ENCODE results near the gene UNC13A. TPM values are rescaled to one million over a fixed set of nuclear protein-coding genes. Genes with fewer than 3 reads are reported as not detected.

Gene UNC13A
- not detected for total RNA-seq
- long read RNA-seq: 0 reads

- intact Hi-C loops (cut with micrococcal nuclease): no loop called here
- peak; percentile 84 for ATAC-seq
- peak; percentile 68 for DNase-seq
Observed at GRCh38 chr19:17687857-17688784, at the start of gene UNC13A. Gene UNC13A, minus strand, starts transcription at chr19:17688354. Its CDS starts 155 bp downstream, at chr19:17688199.

GRCh38 chr19:17737690-17738153 is 49.6 kb upstream of the UNC13A start:
- ATAC-seq (no peak), DNase-seq (no peak)
- intact Hi-C loops (cut with micrococcal nuclease): no loop called here

DNA sequence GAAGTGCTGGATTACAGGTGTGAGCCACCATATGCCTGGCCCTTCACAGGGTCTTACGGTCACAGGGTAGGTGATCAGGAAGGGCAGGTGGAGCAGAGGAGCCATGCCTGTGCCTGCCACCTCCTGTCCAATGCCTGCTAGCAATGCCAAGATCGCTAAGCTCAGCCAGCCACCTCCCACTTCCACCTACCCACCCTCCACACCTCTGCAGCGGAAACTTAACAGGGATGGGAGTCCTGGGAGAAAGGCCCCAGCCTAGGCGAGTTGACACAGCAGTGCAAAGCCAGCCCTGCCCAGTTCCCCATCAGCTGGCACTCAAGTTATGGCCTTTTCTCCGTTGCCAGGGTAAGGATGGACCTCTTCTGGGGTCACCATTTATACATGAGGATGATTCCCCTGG is 47.3 kb upstream of the UNC13A start:
- no peak for DNase-seq
- intact Hi-C loops (cut with micrococcal nuclease): no loop called here
- ATAC-seq: no peak

DNA sequence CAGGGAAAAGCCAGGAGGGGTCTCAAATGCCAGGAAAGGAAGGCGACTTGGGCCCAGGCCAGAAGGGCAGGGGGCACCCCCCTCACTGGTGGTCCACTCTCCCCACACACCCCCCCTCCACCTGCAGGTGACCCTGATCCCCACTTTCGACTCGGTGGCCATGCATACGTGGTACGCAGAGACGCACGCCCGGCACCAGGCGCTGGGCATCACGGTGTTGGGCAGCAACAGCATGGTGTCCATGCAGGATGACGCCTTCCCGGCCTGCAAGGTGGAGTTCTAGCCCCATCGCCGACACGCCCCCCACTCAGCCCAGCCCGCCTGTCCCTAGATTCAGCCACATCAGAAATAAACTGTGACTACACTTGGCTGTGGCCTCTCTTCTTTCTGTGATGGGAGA is 46.0 kb upstream of the UNC13A start:
- DNase-seq (no peak), ATAC-seq (no peak)
- intact Hi-C loops (cut with micrococcal nuclease): no loop called here

DNA sequence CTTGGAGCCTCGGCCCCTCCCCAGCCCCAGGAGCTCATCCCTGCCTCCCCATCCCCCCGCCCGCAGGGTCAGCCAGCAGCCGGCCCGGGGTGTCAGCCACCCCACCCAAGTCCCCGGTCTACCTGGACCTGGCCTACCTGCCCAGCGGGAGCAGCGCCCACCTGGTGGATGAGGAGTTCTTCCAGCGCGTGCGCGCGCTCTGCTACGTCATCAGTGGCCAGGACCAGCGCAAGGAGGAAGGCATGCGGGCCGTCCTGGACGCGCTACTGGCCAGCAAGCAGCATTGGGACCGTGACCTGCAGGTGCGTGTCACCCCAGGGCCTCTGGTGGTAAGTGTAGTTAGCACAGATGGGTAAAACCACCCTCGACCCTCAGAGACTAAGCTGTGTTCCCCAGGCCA is 45.0 kb upstream of the UNC13A start:
- no peak for DNase-seq
- intact Hi-C loops (cut with micrococcal nuclease): no loop called here
- no peak for ATAC-seq

GRCh38 chr19:17727843-17728242 is 39.7 kb upstream of the UNC13A start:
- intact Hi-C loops (cut with micrococcal nuclease): no loop called here
- ATAC-seq (no peak), DNase-seq (no peak)

- intact Hi-C loops (cut with micrococcal nuclease): no loop called here
- ATAC-seq: no peak
- DNase-seq: no peak
Observed at GRCh38 chr19:17726964-17727773, 39.0 kb upstream of the UNC13A start.

DNA sequence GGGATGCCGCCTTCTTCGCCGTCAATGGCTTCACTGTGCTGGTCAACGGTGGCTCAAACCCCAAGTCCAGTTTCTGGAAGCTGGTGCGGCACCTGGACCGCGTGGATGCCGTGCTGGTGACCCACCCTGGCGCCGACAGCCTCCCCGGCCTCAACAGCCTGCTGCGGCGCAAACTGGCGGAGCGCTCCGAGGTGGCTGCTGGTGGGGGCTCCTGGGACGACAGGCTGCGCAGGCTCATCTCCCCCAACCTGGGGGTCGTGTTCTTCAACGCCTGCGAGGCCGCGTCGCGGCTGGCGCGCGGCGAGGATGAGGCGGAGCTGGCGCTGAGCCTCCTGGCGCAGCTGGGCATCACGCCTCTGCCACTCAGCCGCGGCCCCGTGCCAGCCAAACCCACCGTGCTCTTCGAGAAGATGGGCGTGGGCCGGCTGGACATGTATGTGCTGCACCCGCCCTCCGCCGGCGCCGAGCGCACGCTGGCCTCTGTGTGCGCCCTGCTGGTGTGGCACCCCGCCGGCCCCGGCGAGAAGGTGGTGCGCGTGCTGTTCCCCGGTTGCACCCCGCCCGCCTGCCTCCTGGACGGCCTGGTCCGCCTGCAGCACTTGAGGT is 38.1 kb upstream of the UNC13A start:
- intact Hi-C loops (cut with micrococcal nuclease): no loop called here
- ATAC-seq (no peak), DNase-seq (no peak)

- no peak for DNase-seq
- intact Hi-C loops (cut with micrococcal nuclease): no loop called here
- ATAC-seq: no peak
Observed at GRCh38 chr19:17725422-17726078, 37.4 kb upstream of the UNC13A start.

- no peak for ATAC-seq
Observed at GRCh38 chr19:17724655-17725054, 36.5 kb upstream of the UNC13A start.

DNA sequence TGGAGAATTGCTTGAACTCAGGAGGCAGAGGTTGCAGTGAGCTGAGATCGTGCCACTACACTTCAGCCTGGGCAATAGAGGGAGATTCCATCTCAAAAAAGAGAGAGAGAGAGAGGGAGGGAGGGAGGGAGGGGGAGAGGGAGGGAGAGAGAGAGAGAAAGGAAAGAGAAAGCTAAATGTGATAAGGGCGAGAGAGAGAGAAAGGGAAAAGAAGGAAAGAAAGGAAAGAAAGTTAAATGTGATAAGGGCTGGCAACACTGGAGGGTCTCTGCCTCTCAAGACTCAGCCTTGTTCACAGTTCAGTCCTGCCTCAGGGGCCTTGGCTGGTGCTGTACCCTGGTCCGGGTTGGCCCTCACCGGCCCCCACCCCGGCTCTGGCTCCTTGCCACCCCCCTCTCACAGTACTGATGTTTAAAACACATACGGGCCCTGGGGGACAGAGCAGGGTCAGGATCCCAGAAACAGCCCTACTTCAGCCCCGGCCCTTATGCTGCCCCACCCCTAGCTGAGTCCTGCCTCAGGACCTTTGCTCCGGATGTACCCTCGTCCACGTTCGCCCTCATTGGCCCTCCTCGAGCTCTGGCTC is 34.6 kb upstream of the UNC13A start:
- no peak for DNase-seq
- no peak for ATAC-seq
- intact Hi-C loops (cut with micrococcal nuclease): no loop called here

More at GRCh38 chr19:17724655-17725054, 36.5 kb upstream of the UNC13A start:
- DNase-seq: no peak
- intact Hi-C loops (cut with micrococcal nuclease): no loop called here

- intact Hi-C loops (cut with micrococcal nuclease): no loop called here
- DNase-seq (peak; percentile 66), ATAC-seq (peak; percentile 59)
Observed at GRCh38 chr19:17721821-17722220, 33.7 kb upstream of the UNC13A start.

- DNase-seq (no peak), ATAC-seq (no peak)
- intact Hi-C loops (cut with micrococcal nuclease): no loop called here
Observed at GRCh38 chr19:17721111-17721628, 33.0 kb upstream of the UNC13A start.

DNA sequence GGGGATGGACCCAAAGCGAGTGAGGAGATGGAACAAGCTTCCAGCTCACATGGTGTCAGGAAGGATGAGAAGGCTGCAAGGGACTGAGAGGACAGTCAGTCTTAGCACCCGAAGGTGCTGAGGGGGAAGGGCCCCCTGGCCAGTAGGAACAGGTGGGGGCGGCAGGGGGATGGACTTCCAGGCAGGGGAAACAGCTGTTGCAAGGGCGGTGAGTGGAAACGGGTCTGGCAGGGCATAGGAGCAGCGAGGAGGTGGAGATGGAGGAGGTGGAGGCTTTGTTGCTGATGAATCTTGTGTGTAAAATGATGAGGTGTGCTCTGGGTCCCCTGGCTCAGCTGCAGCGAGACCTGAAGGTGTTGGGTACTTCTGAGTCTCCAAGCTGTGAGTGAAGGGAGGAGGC is 32.3 kb upstream of the UNC13A start:
- no peak for ATAC-seq
- no peak for DNase-seq
- intact Hi-C loops (cut with micrococcal nuclease): no loop called here

- intact Hi-C loops (cut with micrococcal nuclease): no loop called here
- ATAC-seq: no peak
- no peak for DNase-seq
Observed at GRCh38 chr19:17719730-17720400, 31.7 kb upstream of the UNC13A start.

DNA sequence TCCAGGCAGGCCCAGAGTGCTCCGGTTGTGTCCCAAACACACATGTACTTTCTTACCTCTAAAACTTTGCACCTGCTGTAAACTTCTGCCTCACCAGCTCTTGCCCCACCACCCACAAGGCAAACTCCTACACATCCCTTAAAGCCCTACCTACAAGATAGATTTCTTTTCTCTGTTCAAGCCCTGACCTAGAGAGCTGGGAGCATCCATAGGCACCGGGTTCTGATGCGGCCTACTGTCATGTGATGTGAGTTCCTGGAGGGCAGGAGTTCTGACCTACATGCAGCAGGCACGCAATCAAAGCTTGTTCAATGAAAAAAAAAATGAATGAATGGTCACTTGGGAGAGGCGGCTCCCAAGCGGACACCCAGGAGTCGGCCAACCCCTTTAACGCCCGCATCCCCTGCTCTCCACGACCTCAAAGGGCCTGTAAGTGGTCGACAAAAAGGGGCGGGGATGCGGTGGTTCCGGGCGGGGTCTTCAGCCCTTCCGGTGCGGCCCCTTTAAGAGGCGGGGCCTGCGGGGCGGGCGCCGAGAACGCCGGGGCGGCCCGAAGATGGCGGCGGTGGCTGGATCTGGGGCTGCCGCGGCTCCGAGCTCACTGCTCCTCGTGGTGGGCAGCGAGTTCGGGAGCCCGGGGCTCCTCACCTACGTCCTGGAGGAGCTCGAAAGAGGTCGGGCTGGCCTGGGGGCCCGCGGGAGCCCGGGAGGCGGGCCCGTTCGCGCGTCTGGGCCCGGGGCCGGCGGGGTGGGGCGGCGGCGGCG is 31.0 kb upstream of the UNC13A start, which contains the start of gene MAP1S:
MAP1S (plus strand) TSS at position 534 of the 765 bp plus-strand sequence; CDS start at position 557, 23 bp downstream.
- DNase-seq (peak; percentile 80), ATAC-seq (peak; percentile 71)
- intact Hi-C loops (cut with micrococcal nuclease): no loop called here

GRCh38 chr19:17718550-17718946 is 30.4 kb upstream of the UNC13A start:
- ATAC-seq (no peak), DNase-seq (no peak)
- intact Hi-C loops (cut with micrococcal nuclease): no loop called here
